ENCODE measurements around the gene PTP4A2.

GRCh38 chr1:31932491-31933316, 5.5 kb downstream of the PTP4A2 start:
- TF ChIP-seq, protein P1, sequence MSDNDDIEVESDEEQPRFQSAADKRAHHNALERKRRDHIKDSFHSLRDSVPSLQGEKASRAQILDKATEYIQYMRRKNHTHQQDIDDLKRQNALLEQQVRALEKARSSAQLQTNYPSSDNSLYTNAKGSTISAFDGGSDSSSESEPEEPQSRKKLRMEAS (IDR thresholded peaks at IDR 0.05; ENCODE audit: low read depth): no peak
- no peak for TF ChIP-seq MXI1 (IDR thresholded peaks at IDR 0.05; ENCODE audit: low read depth, low read length)
- TF ChIP-seq RFX5 (IDR thresholded peaks at IDR 0.05; ENCODE audit: low read length): no peak

Measured in SK-N-SH (cell line).